DOHH2 (cell line): ENCODE results near the gene SLC24A5.

Source experiments
- H3F3A ChIP-seq: fragments of 200-600 bp; sonication (generic), shearing (Covaris generic); 2 replicates; pipeline ENCODE4 v1.6.0; 2016; ENCODE audit warnings: antibody characterized with exemption, mild to moderate bottlenecking; ENCODE audit not compliant: control insufficient read depth, insufficient read depth
- H3K27ac ChIP-seq: fragments of 200-600 bp; sonication (generic); 2 replicates; pipeline ENCODE4 v1.5.1; 2014; ENCODE audit warnings: low read depth, mild to moderate bottlenecking, low read length, moderate library complexity
- H3K27me3 ChIP-seq: fragments of 200-600 bp; sonication (generic); 2 replicates; pipeline ENCODE4 v1.6.1; 2014; ENCODE audit warnings: mild to moderate bottlenecking, low read length, mixed read lengths; ENCODE audit not compliant: control insufficient read depth
- H3K36me3 ChIP-seq: fragments of 200-600 bp; sonication (generic); 2 replicates; pipeline ENCODE4 v1.6.1; 2014; ENCODE audit warnings: mild to moderate bottlenecking, low read length, moderate library complexity, mixed read lengths; ENCODE audit not compliant: control insufficient read depth
- H3K4me1 ChIP-seq: fragments of 200-600 bp; sonication (generic); 2 replicates; pipeline ENCODE4 v1.6.1; 2014; ENCODE audit warnings: mild to moderate bottlenecking, low read length, mixed read lengths; ENCODE audit not compliant: control insufficient read depth
- H3K4me2 ChIP-seq: fragments of 200-600 bp; sonication (generic); 2 replicates; pipeline ENCODE4 v1.6.0; 2014; ENCODE audit warnings: mild to moderate bottlenecking, low read length, moderate library complexity
- H3K4me3 ChIP-seq: fragments of 200-600 bp; sonication (generic); 2 replicates; pipeline ENCODE4 v1.5.1; 2014; ENCODE audit warnings: mild to moderate bottlenecking, low read length, mixed read lengths
- H3K79me2 ChIP-seq: fragments of 200-600 bp; sonication (generic); 2 replicates; pipeline ENCODE4 v1.6.1; 2014; ENCODE audit warnings: mild to moderate bottlenecking, low read length, mixed read lengths; ENCODE audit not compliant: control insufficient read depth
- H3K9me2 ChIP-seq: fragments of 200-600 bp; sonication (generic); replicated peaks from 2 replicates; pipeline ENCODE4 v1.6.1; 2014; ENCODE audit warnings: mild to moderate bottlenecking, low read length, mixed read lengths; ENCODE audit not compliant: control insufficient read depth
- H3K9me3 ChIP-seq: fragments of 200-600 bp; sonication (generic); 2 replicates; pipeline ENCODE4 v1.6.1; 2014; ENCODE audit warnings: antibody characterized with exemption, low read length, mixed read lengths; ENCODE audit not compliant: control insufficient read depth, insufficient read depth
- H4K20me1 ChIP-seq: fragments of 200-600 bp; sonication (generic); 2 replicates; pipeline ENCODE4 v1.6.0; 2014; ENCODE audit warnings: low read depth, mild to moderate bottlenecking, antibody characterized with exemption, low read length, moderate library complexity; ENCODE audit not compliant: control insufficient read depth, insufficient read depth
- CTCF ChIP-seq: fragments of 200-600 bp; sonication (generic); IDR thresholded peaks from one replicate; pipeline ENCODE4 v1.5.1; 2014; ENCODE audit warnings: antibody characterized with exemption, mild to moderate bottlenecking, low read depth, low read length; ENCODE audit not compliant: poor library complexity, severe bottlenecking
- EZH2phosphoT487 ChIP-seq: fragments of 200-600 bp; sonication (generic); IDR thresholded peaks from 2 replicates; pipeline ENCODE4 v1.6.1; 2017; ENCODE audit warnings: borderline replicate concordance, mild to moderate bottlenecking, antibody characterized with exemption, low read length, moderate library complexity, mixed read lengths

Gene SLC24A5

DNA sequence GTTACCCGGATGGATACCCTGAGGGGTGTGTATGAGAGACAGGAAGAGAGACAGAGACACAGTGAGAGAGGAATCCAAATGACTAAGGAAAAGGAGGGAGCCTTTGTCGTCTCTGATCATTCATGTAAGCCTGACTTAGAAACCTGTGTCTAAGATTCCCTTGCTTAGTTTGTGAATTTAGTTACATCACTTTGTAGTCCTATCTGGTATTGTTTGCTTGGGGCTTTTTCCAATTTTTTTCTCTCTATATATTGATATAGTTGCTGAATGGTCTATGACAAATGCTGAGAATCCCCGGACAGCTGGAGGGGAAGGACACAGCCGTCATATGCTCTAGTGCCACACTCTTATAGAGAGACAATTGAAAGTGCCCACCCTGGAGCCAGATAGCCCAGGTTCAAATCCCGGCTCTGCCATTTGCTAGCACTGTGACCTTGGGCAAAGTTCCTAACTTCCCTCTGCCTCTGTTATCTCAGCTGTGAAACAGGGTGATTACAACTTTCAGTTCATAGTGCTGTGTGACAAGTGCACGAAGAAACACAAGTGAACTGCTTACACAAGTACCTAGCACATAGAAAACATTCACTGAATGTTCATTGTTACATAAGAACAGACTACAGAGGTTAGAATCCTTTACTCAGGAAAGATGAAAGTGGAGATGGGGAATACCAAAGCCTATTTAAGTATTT lies 6.0 kb downstream of the SLC24A5 start:
- H3K9me3 ChIP-seq = no peaks in the 10 kb centered on the region
- no peaks in the 10 kb centered on the region for H3F3A ChIP-seq
- H3K4me1 ChIP-seq = no peaks in the 10 kb centered on the region
- H3K36me3 ChIP-seq = no peaks in the 10 kb centered on the region
- no peak overlapping the region for H3K4me3 ChIP-seq
- H3K27me3 ChIP-seq = no peaks in the 10 kb centered on the region
- no peak overlapping the region for H3K27ac ChIP-seq
- H3K4me2 ChIP-seq = no peak overlapping the region
- no peaks in the 10 kb centered on the region for H3K9me2 ChIP-seq
- TF ChIP-seq CTCF (no peak), EZH2phosphoT487 (no peak)
- H4K20me1 ChIP-seq = no peaks in the 10 kb centered on the region
- no peaks in the 10 kb centered on the region for H3K79me2 ChIP-seq

GRCh38 chr15:48131324-48131723 lies 10.5 kb downstream of the SLC24A5 start:
- H3F3A ChIP-seq = no peaks in the 10 kb centered on the region
- no peaks in the 10 kb centered on the region for H4K20me1 ChIP-seq
- H3K79me2 ChIP-seq = no peaks in the 10 kb centered on the region
- no peak overlapping the region for H3K4me2 ChIP-seq
- no peaks in the 10 kb centered on the region for H3K9me3 ChIP-seq
- H3K27ac ChIP-seq = no peak overlapping the region
- TF ChIP-seq CTCF = no peak
- no peak for TF ChIP-seq EZH2phosphoT487
- H3K4me3 ChIP-seq = no peak overlapping the region
- no peaks in the 10 kb centered on the region for H3K36me3 ChIP-seq
- H3K4me1 ChIP-seq = no peaks in the 10 kb centered on the region
- no peaks in the 10 kb centered on the region for H3K9me2 ChIP-seq
- no peaks in the 10 kb centered on the region for H3K27me3 ChIP-seq

DNA sequence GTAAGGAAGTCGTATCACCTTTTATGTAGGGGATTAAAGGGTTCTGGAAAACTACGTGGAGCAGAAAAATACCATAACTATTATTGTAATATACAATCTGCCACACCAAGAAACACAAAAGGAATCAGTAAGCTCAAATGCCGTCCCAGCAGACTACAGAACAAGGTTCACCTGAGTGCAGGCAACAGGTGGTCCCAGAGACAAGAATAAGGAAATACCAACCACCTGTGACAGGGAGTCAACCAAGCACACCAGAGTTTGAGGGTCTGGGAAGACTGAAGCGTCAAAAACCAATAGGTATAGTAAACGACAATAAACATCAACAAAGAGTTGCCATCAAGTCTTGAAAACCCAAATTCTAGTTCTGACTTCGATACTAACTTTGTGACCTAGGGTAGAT lies 12.1 kb downstream of the SLC24A5 start:
- no peaks in the 10 kb centered on the region for H3K4me1 ChIP-seq

More for the DNA sequence above, 12.1 kb downstream of the SLC24A5 start:
- no peaks in the 10 kb centered on the region for H3K9me3 ChIP-seq
- no peak overlapping the region for H3K27ac ChIP-seq
- no peak overlapping the region for H3K4me3 ChIP-seq
- H3K79me2 ChIP-seq = no peaks in the 10 kb centered on the region
- no peak overlapping the region for H3K4me2 ChIP-seq
- H3F3A ChIP-seq = no peaks in the 10 kb centered on the region
- no peaks in the 10 kb centered on the region for H3K36me3 ChIP-seq
- H3K9me2 ChIP-seq = no peaks in the 10 kb centered on the region
- H4K20me1 ChIP-seq = no peaks in the 10 kb centered on the region
- no peak for TF ChIP-seq EZH2phosphoT487
- TF ChIP-seq CTCF = no peak
- no peaks in the 10 kb centered on the region for H3K27me3 ChIP-seq
